ENCODE measurements around the gene GCN1.
A peak's percentile ranks its signal among the peaks of the same experiment; 100 is the strongest.
"Not testable (repeated sequence)": the region's sequence is repeated elsewhere in the genome, so short reads cannot be mapped to it uniquely, and the experiment has no call there.

Gene GCN1

GRCh38 chr12:120213182-120213581 is 18.7 kb upstream of the GCN1 start:
- not testable (repeated sequence) for DNase-seq (ENCODE audit: low read depth)

GRCh38 chr12:120212301-120212700 is 17.8 kb upstream of the GCN1 start:
- DNase-seq (ENCODE audit: low read depth), result no peak

- DNase-seq (ENCODE audit: low read depth), result no peak
These were observed 17.4 kb upstream of the GCN1 start for GRCh38 chr12:120211904-120212283.

- no peak for DNase-seq (ENCODE audit: low read depth)
These were observed 16.9 kb upstream of the GCN1 start for GRCh38 chr12:120211243-120211903.

- no peak for DNase-seq (ENCODE audit: low read depth)
These were observed 15.3 kb upstream of the GCN1 start for GRCh38 chr12:120209851-120210250.

GRCh38 chr12:120207227-120207626 is 12.7 kb upstream of the GCN1 start:
- DNase-seq (ENCODE audit: low read depth), result no peak

GRCh38 chr12:120206781-120207180 is 12.3 kb upstream of the GCN1 start:
- not testable (repeated sequence) for DNase-seq (ENCODE audit: low read depth)

- no peak for DNase-seq (ENCODE audit: low read depth)
These were observed 11.7 kb upstream of the GCN1 start for GRCh38 chr12:120206228-120206627.

GRCh38 chr12:120204171-120204570 is 9.7 kb upstream of the GCN1 start:
- DNase-seq (ENCODE audit: low read depth), result no peak

- no peak for DNase-seq (ENCODE audit: low read depth)
These were observed 5.9 kb upstream of the GCN1 start for GRCh38 chr12:120200364-120200800.

GRCh38 chr12:120199595-120200306 is 5.2 kb upstream of the GCN1 start:
- DNase-seq (ENCODE audit: low read depth), result peak; percentile 92

- DNase-seq (ENCODE audit: low read depth), result no peak
These were observed 4.5 kb upstream of the GCN1 start for GRCh38 chr12:120199025-120199424.

GRCh38 chr12:120197542-120197887 is 3.0 kb upstream of the GCN1 start:
- no peak for DNase-seq (ENCODE audit: low read depth)

GRCh38 chr12:120196817-120197541 is 2.5 kb upstream of the GCN1 start:
- not testable (repeated sequence) for DNase-seq (ENCODE audit: low read depth)

- no peak for DNase-seq (ENCODE audit: low read depth)
These were observed 1.8 kb upstream of the GCN1 start for GRCh38 chr12:120196363-120196762.

GRCh38 chr12:120194226-120194533 is 335 bp downstream of the GCN1 start:
- DNase-seq (ENCODE audit: low read depth), result no peak

GRCh38 chr12:120193286-120193685 is 1.2 kb downstream of the GCN1 start:
- not testable (repeated sequence) for DNase-seq (ENCODE audit: low read depth)

GRCh38 chr12:120190985-120191480 is 3.5 kb downstream of the GCN1 start:
- no peak for DNase-seq (ENCODE audit: low read depth)

GRCh38 chr12:120190386-120190785 is 4.1 kb downstream of the GCN1 start:
- no peak for DNase-seq (ENCODE audit: low read depth)

- DNase-seq (ENCODE audit: low read depth), result no peak
These were observed 7.9 kb downstream of the GCN1 start for GRCh38 chr12:120186654-120187053.

- no peak for DNase-seq (ENCODE audit: low read depth)
These were observed 11.3 kb downstream of the GCN1 start for GRCh38 chr12:120183211-120183631.

- DNase-seq (ENCODE audit: low read depth), result no peak
These were observed 12.4 kb downstream of the GCN1 start for GRCh38 chr12:120181991-120182631.

- DNase-seq (ENCODE audit: low read depth), result no peak
These were observed 13.5 kb downstream of the GCN1 start for GRCh38 chr12:120180975-120181374.

Measured in fibroblast of the conjunctiva (primary cell).